ENCODE data around the gene ARMC5.

- TF ChIP-seq CTCF (IDR thresholded peaks at IDR 0.05; ENCODE audit: low read depth, low read length) (no peak), EZH2phosphoT487 (IDR thresholded peaks at IDR 0.05; ENCODE audit: low read depth) (no peak)
These were observed 13.5 kb downstream of the ARMC5 start for GRCh38 chr16:31472709-31473203.
